ENCODE results near the gene ATG9B.

ATG9B gene

DNA sequence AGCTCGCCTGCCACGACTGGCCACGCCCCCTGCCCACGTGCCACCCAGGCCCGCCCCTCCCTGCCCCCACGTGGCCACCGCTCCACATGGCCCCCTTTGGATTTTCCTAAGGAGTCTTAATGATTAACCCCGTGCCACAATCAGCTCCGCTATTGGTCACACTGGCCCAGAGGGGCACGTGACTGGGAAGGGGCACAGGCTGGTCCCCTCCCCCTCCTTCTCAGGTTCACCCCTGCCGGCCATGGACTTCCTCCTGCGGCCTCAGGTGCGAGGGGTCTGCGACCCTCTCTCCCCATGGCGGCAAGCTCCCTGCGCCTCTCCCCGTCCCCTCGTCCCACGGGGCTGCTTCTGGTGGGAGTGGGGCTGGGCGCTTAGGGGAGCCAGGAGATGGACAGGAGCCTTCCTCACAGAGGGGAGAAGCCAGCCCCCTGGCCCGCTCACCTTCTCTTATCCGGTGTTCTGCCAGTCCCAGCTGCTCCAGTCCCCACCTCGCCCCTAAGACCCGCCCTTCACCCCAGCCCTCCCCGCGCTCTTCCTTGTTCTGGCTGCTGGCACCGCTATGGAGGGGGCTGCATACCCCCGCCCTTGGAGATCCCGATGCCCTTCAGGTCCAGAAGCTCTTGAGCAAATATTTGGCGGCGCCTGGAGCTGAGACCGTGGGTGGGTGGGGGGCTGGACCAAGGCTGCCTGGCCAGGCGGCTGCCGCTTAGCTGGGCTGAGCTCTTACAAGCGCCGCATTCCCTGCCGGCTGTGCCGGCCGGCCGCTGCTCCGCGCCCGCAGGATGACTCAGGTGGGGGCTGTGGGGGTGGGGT is 38.3 kb upstream of the ATG9B start:
- H3K4me3 ChIP-seq (ENCODE audit: low read depth, low read length), result peak overlapping the region; percentile 8
- TF ChIP-seq, protein P1, sequence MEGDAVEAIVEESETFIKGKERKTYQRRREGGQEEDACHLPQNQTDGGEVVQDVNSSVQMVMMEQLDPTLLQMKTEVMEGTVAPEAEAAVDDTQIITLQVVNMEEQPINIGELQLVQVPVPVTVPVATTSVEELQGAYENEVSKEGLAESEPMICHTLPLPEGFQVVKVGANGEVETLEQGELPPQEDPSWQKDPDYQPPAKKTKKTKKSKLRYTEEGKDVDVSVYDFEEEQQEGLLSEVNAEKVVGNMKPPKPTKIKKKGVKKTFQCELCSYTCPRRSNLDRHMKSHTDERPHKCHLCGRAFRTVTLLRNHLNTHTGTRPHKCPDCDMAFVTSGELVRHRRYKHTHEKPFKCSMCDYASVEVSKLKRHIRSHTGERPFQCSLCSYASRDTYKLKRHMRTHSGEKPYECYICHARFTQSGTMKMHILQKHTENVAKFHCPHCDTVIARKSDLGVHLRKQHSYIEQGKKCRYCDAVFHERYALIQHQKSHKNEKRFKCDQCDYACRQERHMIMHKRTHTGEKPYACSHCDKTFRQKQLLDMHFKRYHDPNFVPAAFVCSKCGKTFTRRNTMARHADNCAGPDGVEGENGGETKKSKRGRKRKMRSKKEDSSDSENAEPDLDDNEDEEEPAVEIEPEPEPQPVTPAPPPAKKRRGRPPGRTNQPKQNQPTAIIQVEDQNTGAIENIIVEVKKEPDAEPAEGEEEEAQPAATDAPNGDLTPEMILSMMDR (IDR thresholded peaks at IDR 0.05; ENCODE audit: low read depth, low read length), result no peak
- DNase-seq (ENCODE audit: low read depth, low spot score), result peak; percentile 78
- in situ Hi-C loops (cut with HindIII; ENCODE audit: low sequenced_read_pairs), result no loop called here

DNA sequence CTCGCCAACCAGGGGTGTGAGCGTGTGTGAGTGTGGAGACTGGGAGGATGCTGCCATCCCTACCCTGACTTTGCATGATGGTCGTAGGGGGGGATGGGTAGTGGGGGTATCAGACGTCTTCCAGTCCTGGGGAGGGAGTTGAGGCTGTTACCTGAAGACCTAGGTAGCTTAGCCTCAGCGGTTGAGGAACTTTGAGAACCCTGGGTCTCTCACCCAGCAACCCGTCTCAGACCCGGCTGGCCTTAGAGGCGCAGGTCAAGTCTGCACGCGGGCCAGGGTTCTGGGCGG is 37.8 kb upstream of the ATG9B start:
- no peak overlapping the region for H3K4me3 ChIP-seq (ENCODE audit: low read depth, low read length)
- TF ChIP-seq, protein P1 (IDR thresholded peaks at IDR 0.05; ENCODE audit: low read depth, low read length), result no peak
- in situ Hi-C loops (cut with HindIII; ENCODE audit: low sequenced_read_pairs), result no loop called here
- DNase-seq (ENCODE audit: low read depth, low spot score), result no peak

DNA sequence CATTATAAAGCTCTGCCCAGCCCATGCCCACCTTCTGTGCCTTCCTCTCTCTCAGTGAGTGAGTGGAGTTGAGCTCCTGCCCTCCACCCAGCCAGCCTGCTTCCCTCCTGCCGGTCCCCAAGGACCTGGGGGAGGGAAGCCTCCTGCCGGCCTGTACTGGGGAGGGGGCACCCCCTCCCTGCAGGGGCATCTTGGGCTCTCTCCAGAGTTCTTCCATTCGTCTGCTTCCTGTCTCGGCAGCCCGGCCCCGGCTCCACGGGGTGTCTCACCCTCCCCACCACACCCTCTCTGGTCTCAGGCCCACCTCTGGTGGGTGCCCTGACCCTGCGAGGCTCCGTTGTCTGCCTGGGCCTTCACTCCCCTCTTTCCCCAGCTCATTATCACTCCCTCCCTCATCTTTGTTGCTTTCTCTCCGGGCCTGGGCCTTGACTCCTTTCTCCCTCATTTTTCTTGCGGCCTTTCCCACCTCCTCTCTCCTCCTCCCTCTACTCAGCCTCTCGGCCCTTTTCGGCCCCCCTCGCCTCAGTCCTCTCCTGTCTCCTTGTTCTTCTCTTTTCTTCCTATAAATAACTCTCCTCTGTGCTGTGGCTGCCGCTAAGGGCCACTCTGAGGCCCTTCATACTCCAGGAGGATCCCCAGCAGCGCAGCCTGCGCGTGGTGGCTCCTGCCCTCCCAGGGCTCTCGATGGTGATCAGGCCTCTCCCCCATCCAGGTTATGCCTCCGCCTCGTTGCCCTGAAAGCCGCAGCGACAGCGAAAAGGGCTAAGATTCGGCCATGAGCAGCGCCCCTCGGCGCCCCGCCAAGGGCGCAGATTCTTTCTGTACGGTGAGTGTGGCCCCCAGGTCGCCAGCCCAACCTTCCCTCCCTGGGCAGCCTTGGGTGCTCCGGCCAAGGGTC is 37.2 kb upstream of the ATG9B start:
- H3K4me3 ChIP-seq (ENCODE audit: low read depth, low read length), result peak overlapping the region; percentile 85
- TF ChIP-seq, protein P1 (IDR thresholded peaks at IDR 0.05; ENCODE audit: low read depth, low read length), result no peak
- no peak for DNase-seq (ENCODE audit: low read depth, low spot score)
- in situ Hi-C loops (cut with HindIII; ENCODE audit: low sequenced_read_pairs), result no loop called here

DNA sequence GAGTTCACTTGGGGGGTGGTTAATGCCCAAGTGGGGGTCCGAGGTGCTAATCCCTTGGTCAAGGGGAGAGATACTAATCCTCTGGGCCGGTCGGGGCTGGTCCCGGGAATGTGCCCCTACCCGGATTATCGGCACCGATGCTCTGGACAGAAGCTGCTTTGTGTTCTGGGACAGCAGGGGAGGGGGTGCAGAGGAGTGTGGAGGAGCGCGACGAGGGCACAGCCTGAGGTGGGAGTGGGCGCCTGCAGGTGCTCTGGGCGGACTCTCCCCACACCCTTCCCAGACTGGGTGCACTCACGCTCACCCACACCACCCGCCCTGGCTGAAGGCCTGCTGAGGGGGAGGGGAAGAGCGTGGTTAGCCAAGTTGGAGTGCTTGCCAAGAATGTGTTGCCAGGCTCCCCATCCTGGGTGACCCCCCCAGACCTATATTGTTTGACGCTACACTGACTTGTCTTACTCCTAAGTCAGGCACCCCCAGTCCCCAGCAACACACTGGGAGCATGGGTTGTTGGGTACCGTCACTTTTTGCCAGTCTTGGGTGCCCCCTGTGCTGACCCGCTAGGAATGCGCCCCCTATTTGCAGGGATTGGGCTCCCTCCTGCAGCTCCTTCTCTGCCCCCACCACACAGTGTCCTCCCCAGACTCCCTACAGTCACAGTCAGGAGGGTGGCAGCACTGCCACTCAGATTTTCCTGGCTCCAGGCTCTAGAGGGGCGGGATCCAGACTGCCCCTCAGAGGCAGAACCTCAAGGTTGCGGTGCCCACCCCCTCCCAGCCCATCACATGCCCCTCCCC is 36.3 kb upstream of the ATG9B start:
- DNase-seq (ENCODE audit: low read depth, low spot score), result peak; percentile 43
- in situ Hi-C loops (cut with HindIII; ENCODE audit: low sequenced_read_pairs), result no loop called here
- TF ChIP-seq, protein P1 (IDR thresholded peaks at IDR 0.05; ENCODE audit: low read depth, low read length), result peak; percentile 28
- H3K4me3 ChIP-seq (ENCODE audit: low read depth, low read length), result peak overlapping the region; percentile 85

DNA sequence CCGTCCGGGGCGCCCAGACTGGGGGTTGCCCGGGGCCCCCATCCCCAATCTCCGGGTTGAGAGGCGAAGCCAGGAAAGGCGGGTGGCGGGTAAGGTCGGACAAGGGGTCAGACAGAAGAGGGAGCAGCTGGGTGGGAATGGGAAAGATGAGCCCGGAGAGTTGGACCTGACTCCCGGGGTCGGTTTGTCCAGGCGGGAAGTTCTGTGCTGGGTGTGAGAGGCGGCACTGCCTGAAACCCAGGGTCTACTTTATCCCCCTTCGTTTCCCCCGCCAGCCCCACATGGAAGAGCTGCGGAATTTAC is 35.8 kb upstream of the ATG9B start:
- H3K4me3 ChIP-seq (ENCODE audit: low read depth, low read length), result peak overlapping the region; percentile 85
- no peak for DNase-seq (ENCODE audit: low read depth, low spot score)
- TF ChIP-seq, protein P1 (IDR thresholded peaks at IDR 0.05; ENCODE audit: low read depth, low read length), result no peak
- in situ Hi-C loops (cut with HindIII; ENCODE audit: low sequenced_read_pairs), result no loop called here

DNA sequence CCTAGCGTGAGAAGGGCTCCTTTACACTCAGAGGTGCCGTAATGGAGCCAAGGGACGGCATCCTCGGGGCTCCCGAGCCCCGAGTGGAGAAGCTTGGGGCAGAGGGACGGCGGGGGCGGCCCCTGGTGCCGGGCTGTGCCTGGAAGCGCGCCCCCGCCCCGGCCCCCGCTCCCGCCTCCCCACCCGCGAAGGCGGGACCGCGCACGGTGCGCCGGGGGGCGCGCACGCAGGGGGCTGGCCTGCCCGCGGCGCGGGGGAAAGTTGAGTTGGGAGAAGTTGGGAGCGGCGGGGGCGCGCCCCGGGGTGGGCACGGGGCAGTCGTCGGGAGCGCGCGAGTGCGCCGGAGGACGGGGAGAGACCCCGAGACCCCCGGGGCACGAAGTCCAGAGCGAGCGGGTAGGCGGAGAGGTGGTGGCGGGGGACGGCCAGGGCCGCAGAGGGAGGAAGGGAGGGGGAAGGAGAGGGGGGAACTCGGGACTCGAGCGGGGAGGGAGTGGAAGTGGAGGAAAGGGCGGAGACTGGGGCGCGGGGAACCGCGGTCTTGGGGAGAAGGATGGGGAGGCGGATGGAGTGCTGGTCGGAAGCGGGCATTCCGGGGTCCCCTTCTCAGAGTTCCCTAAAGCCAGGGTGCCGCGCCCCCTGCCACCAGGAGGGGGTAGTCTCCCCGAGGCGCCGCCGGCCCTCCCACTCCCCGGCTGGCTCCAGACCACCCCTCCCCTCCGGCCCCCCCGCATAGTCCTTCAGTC is 35.2 kb upstream of the ATG9B start, which contains the start of gene SLC4A2:
TSS of gene SLC4A2 (plus strand) at position 223 of the 746 bp plus-strand sequence. CDS start 2,399 bp downstream, outside the sequence.
- TF ChIP-seq, protein P1 (IDR thresholded peaks at IDR 0.05; ENCODE audit: low read depth, low read length), result peak; percentile 62
- DNase-seq (ENCODE audit: low read depth, low spot score), result peak; percentile 69
- H3K4me3 ChIP-seq (ENCODE audit: low read depth, low read length), result peak within 1 kb of the TSS; percentile 85
- in situ Hi-C loops (cut with HindIII; ENCODE audit: low sequenced_read_pairs), result no loop called here
